NCI-H128 (cell line): ENCODE results near the gene HOXB5.

Experiments used
- DNase-seq: peaks from one replicate; lab custom pipeline; 2025; ENCODE audit not compliant: unreplicated experiment; lab: John Stamatoyannopoulos, UW

Gene HOXB5

GRCh38 chr17:48593126-48593829 lies at the start of gene HOXB5:
Gene HOXB5 (minus strand): TSS chr17:48593779. CDS start chr17:48593682, 97 bp downstream.
- no peak for DNase-seq

- DNase-seq, result no peak
Observed at GRCh38 chr17:48642843-48643696, 49.5 kb upstream of the HOXB5 start.

DNA sequence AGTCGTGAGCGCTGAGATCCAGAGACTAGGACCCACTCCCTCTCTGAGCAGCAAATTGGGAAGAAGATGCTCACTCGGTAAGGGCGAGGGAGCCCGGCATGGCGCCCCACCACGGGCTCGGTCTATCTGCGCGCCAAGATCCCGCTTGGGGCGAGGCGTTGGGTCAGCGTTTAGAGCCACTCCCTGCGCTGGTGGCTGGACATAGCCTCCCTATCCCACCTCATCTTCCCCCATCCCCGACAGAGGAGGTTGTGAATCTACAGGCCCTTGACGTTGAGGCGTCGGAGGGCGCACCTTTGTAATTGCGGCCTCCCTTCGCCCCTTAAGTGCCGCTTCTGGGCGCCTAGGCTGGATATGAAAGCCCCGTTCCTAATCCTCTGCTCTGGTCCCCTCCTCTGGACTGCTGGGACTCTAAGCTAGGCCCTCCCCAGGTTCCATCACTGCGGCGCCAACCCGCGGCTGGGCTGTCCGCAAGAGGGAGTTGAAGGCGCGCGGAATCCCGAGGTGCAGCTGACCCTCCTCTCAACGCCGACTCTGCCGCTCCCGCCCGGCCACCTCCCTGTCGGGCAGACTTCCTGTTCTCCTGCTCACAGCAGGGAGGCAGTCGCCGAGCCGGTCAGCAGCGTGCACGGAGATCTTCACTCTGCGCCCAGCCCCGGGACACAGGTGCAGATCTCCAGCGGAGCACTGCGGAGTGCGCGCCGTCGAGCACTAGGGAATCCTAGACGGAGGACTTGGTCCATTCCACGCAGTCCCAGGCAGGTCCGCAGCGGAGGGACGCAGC lies 48.7 kb upstream of the HOXB5 start:
- no peak for DNase-seq

GRCh38 chr17:48641541-48642058 lies 48.0 kb upstream of the HOXB5 start:
- DNase-seq, result no peak

DNA sequence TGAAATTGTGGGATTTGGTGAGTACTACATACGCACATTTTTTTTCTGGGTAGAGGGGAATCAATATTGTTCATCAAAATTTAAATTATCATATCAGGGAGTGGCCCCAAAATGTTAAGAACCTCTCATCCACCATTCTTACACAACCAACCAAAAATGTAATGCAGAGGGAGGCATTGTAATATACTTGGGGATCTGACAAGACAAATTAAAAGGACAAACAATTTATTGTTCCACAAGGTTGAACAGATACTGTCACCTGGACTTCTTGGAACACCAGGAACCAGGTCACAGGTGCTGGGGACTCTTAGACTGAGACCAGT lies 47.2 kb upstream of the HOXB5 start:
- no peak for DNase-seq

GRCh38 chr17:48639982-48640857 lies 46.6 kb upstream of the HOXB5 start:
- DNase-seq, result no peak

- no peak for DNase-seq
Observed at GRCh38 chr17:48639136-48639535, 45.6 kb upstream of the HOXB5 start.

DNA sequence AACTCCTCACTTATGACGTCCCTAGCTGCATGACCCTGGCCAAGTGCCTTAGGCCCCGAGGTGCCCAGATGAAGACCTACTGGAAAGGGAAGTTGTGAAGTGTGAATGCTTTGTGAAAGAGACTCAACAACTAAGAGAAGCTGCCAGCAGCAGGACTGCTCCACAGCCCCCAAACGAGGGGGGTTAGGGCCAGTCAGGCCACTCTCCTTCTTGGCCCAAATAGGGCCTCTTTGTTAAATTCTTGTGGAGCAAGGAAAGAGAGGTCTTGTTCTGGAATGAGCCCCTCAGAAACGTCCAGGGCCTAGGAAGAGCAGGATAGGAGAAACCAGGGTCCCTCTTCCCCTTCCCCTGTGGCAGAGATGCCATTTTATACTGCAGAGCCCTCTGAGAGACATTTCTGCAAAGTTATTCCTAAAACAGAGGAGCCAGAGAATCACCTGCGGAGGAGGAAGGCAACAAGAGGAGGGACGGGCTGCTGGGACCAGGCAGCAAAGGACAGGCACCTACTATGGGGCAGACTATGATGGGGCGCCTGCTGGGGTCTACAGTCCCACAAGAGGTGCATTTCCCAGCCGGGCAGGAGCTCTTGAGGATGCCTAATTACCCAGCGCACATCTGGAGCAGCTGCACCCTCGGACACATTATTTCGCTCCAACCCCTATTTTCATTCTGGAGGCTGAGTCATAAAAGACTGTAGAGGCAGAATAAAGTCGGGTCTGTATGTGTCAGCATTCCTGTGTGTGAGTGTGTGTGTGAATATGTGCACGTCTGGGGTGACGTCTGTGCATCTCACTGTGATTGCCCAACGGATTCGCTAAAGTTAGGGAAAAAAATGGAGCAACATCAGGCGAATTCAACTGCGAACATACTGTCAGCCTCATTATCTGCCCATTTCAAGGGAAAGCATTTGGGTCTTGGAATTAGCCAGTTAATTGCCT lies 44.0 kb upstream of the HOXB5 start:
- DNase-seq, result no peak

DNA sequence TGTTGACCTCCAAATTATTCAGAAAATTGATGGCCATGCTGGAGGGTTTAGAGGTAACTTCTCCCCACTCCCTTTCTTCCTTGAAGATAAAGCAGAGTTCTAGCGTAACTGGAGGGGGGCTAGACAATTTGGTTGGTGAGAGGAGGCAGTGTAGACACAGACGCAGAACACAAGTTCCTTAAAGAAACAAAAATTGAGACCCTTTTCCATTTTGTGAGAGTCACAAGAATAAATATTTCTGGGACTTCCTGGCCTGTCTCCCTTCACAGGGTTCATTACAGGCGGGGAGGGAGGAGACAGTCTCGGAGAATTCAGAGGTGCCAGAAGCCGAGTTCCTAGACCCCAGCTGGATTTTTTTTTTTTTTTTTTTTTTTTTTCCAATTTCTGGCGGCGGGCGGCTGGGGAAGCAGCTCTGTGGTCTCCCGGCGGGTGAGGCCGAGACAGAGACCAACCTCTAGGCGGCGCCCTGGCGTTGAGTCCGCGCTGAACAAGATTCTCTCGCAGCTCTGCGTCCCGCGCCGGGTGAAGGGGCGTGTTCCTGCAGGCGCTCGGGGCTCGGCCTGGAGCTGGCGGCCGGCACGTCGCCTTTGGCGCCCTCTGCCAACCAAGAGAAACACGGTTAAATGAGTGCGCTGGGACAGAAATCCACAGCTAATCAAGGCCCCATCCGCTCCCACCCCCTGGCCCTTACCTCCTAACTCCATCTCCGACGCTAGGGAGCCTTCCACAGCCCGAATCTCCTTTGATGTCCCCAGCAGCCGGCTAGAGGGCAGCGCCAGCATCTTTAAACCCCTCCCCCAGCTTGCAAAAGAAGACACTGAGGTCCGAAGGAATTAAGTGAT lies 42.8 kb upstream of the HOXB5 start:
- DNase-seq, result no peak

DNA sequence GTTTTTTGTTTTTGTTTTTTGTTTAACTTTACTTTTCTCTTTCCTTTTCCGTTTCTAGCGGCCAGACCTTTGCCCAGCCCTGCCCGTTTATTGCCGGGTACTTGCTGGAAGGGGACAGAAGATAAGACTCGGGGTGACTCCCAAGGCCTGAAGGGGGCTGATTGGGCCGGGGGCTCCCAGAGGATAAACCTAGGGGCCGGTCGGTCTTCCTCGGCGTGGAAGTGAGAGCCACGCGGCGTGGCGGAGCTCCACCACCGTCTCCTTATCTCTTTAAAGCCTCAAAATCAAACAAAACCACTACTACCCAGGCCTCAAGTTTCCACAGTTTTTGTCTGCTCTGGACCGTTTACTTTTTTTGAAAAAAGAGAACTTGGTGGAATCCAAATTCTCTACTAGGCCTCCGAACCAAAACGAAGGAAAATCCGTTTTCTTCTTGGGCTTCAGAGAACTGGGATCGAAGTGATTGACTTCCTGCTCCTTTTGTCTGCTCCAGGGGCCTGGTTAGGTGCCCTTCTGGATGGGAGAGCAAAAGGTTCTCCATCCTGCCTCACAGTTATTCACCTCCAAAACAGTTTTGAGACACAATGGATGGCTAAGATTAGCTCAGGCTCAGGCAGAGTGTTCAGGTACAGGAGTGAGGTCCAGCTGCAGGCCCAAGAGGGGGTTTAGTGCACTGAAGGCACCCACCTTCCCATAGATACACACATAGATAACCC lies 41.1 kb upstream of the HOXB5 start:
- no peak for DNase-seq

GRCh38 chr17:48633266-48633677 lies 39.7 kb upstream of the HOXB5 start:
- DNase-seq, result no peak

DNA sequence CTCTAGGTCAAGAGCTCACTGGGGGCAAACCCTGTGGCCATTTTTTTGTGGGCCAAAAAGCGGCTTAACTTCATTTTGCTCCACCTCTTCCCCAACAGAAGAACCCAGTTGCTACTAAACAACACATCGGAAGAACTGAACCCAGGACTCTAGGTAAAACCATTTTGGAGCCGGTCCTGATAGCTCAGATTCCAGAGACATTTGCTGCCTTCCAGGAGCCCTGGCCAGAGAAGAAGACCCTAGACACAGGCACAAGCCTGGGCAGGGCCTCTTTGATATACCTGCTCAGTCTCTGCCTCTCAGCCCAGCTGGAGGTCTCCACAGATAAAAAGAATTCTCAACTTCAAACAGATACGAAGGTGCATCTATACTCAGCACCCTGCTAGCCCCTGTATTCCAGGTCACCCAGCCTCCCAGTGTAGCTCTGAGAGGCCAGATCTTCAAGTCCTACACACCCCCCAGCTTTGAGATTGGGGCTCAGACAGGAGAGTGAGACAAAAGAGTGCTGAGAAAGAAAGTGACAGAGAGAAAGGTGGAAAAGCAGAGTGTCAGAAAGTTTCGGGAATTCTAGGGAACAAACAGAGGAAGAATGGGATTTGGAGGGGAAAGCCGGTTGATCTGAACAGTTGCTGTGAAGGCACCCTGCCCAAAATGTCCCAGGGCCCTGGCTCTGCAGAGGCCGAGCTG lies 39.1 kb upstream of the HOXB5 start:
- DNase-seq, result no peak

DNA sequence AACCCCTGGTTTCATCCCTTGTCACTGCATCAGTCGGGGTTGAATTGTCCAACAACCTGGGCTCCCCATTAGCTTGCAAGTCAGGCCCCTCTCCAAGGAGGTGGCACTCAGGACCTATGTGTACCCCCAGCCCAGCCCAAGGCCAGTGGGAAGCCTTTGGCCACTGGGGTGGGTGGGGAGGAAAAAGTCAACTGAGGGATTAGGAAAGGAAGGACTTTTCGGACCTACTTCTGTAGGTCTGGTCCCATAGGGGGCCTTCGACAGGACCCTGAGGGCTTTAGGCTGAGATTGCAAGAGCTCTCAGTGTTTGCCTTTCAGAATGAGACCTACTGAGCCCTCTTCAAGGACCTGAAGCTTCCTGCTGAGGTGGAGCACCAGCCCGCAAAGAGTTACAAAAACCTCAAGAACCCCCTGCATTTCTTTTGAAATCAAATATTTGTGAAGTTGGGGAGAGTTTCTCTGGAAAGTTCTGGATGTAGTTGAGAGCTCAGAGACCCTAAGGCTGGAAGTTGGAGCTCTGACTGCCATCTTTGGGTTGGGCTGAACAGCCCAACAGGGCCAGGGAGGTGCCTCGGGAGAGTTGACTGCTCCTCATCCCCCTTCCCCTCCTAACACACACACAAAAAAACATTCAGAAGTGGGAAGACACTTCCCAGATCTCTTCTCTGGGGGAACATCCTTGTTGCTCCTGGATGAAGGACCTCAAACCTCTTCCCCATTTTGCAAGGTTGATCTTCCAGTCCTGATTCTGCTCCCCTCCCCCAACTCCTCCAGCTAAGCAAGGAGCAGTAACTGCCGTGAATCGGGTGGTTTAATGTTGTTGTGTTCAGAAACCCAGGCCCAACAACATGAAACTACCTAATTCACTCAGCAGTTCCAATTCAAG lies 38.4 kb upstream of the HOXB5 start:
- DNase-seq, result no peak

DNA sequence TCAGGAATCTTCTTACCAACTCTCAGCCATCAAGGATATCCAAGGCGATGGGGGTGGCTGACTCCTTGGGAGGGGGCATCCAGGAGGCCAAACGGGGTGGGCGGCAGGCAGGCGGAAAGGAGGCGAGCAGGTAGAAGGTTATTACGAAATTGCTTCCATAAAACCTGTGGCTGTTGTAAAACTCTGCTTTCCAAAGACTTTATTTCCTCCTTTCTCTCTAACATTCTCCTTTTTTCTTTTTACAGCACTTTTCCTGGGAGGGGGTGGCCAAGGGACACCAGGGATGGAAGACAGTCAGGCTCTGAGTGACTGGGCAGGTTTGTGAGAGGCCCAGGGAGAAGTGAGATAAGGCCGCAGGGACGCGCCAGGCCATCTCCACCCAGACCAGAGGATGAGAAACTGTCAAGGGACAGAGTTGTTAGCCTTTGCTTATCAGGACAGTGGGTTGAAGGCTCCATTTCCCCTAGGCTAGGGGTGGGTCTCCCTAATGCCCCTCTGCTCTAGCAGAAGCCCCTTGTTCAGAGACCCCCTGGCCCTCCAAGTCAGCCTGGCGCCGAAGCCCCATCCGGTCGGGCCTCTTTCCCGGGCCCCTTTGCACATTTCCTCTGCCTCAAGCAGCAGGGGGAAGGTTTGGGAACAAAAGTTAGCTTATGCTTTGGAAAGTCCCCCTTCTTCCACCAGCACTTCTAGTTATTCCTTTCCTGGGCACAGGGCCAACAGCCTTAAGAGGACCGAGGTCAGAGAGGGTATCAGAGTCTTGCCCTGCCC lies 37.5 kb upstream of the HOXB5 start:
- no peak for DNase-seq
